ENCODE measurements around the gene HERPUD2.

The HERPUD2 gene

GRCh38 chr7:35694784-35695472 is at the start of gene HERPUD2:
Gene HERPUD2 (minus strand): TSS chr7:35695135. CDS start chr7:35694330, 805 bp downstream.
- DNase-seq: peak; percentile 88

GRCh38 chr7:35738889-35739288 is 44.0 kb upstream of the HERPUD2 start:
- DNase-seq: no peak

- DNase-seq: no peak
Measured at GRCh38 chr7:35736725-35737124, 41.8 kb upstream of the HERPUD2 start.

- DNase-seq: no peak
Measured at GRCh38 chr7:35735396-35735795, 40.5 kb upstream of the HERPUD2 start.

GRCh38 chr7:35734001-35734483 is 39.1 kb upstream of the HERPUD2 start:
- no peak for DNase-seq

- DNase-seq: no peak
Measured at GRCh38 chr7:35731349-35731748, 36.4 kb upstream of the HERPUD2 start.

- DNase-seq: no peak
Measured at GRCh38 chr7:35729061-35729783, 34.3 kb upstream of the HERPUD2 start.

GRCh38 chr7:35728412-35729060 is 33.6 kb upstream of the HERPUD2 start:
- no peak for DNase-seq

- DNase-seq: peak in 1 of 2 experiments; percentile 10
Measured at GRCh38 chr7:35727571-35727970, 32.6 kb upstream of the HERPUD2 start.

- DNase-seq: no peak
Measured at GRCh38 chr7:35726654-35727053, 31.7 kb upstream of the HERPUD2 start.

- DNase-seq: peak; percentile 4 to 32
Measured at GRCh38 chr7:35725280-35725680, 30.3 kb upstream of the HERPUD2 start.

- peak in 1 of 2 experiments; percentile 16 for DNase-seq
Measured at GRCh38 chr7:35723011-35723410, 28.1 kb upstream of the HERPUD2 start.

GRCh38 chr7:35722054-35722849 is 27.3 kb upstream of the HERPUD2 start:
- DNase-seq: peak in 1 of 2 experiments; percentile 24

- no peak for DNase-seq
Measured at GRCh38 chr7:35721288-35721687, 26.4 kb upstream of the HERPUD2 start.

GRCh38 chr7:35720849-35721248 is 25.9 kb upstream of the HERPUD2 start:
- DNase-seq: no peak

GRCh38 chr7:35720032-35720431 is 25.1 kb upstream of the HERPUD2 start:
- no peak for DNase-seq

GRCh38 chr7:35718047-35718446 is 23.1 kb upstream of the HERPUD2 start:
- DNase-seq: no peak

GRCh38 chr7:35717516-35717915 is 22.6 kb upstream of the HERPUD2 start:
- no peak for DNase-seq

GRCh38 chr7:35717013-35717412 is 22.1 kb upstream of the HERPUD2 start:
- DNase-seq: no peak

GRCh38 chr7:35716038-35716803 is 21.3 kb upstream of the HERPUD2 start:
- DNase-seq: no peak

GRCh38 chr7:35714862-35715261 is 19.9 kb upstream of the HERPUD2 start:
- DNase-seq: no peak

- no peak for DNase-seq
Measured at GRCh38 chr7:35714407-35714806, 19.5 kb upstream of the HERPUD2 start.
